ENCODE results near the gene NTM.

Gene NTM

GRCh38 chr11:132114743-132115142 is 744.3 kb downstream of the NTM start:
- no peak for DNase-seq (ENCODE audit: extremely low read depth in 1 of 2, low read depth in 1 of 2)

GRCh38 chr11:132115454-132115853 is 745.0 kb downstream of the NTM start:
- DNase-seq (ENCODE audit: extremely low read depth in 1 of 2, low read depth in 1 of 2), result no peak

GRCh38 chr11:132116516-132116915 is 746.1 kb downstream of the NTM start:
- no peak for DNase-seq (ENCODE audit: extremely low read depth in 1 of 2, low read depth in 1 of 2)

- DNase-seq (ENCODE audit: extremely low read depth in 1 of 2, low read depth in 1 of 2), result no peak
Measured at GRCh38 chr11:132118661-132119060, 748.2 kb downstream of the NTM start.

GRCh38 chr11:132119573-132119972 is 749.2 kb downstream of the NTM start:
- DNase-seq (ENCODE audit: extremely low read depth in 1 of 2, low read depth in 1 of 2), result no peak

GRCh38 chr11:132122735-132123134 is 752.3 kb downstream of the NTM start:
- DNase-seq (ENCODE audit: extremely low read depth in 1 of 2, low read depth in 1 of 2), result no peak

GRCh38 chr11:132123449-132123848 is 753.0 kb downstream of the NTM start:
- DNase-seq (ENCODE audit: extremely low read depth in 1 of 2, low read depth in 1 of 2), result no peak

GRCh38 chr11:132123854-132124835 is 753.7 kb downstream of the NTM start:
- no peak for DNase-seq (ENCODE audit: extremely low read depth in 1 of 2, low read depth in 1 of 2)

- DNase-seq (ENCODE audit: extremely low read depth in 1 of 2, low read depth in 1 of 2), result no peak
Measured at GRCh38 chr11:132125988-132126871, 755.8 kb downstream of the NTM start.

GRCh38 chr11:132126973-132127899 is 756.8 kb downstream of the NTM start:
- DNase-seq (ENCODE audit: extremely low read depth in 1 of 2, low read depth in 1 of 2), result no peak

- no peak for DNase-seq (ENCODE audit: extremely low read depth in 1 of 2, low read depth in 1 of 2)
Measured at GRCh38 chr11:132127900-132128288, 757.5 kb downstream of the NTM start.

GRCh38 chr11:132131047-132131446 is 760.6 kb downstream of the NTM start:
- no peak for DNase-seq (ENCODE audit: extremely low read depth in 1 of 2, low read depth in 1 of 2)

- DNase-seq (ENCODE audit: extremely low read depth in 1 of 2, low read depth in 1 of 2), result no peak
Measured at GRCh38 chr11:132131961-132132360, 761.5 kb downstream of the NTM start.

GRCh38 chr11:132134322-132134721 is 763.9 kb downstream of the NTM start:
- no peak for DNase-seq (ENCODE audit: extremely low read depth in 1 of 2, low read depth in 1 of 2)

GRCh38 chr11:132137289-132137980 is 767.0 kb downstream of the NTM start:
- no peak for DNase-seq (ENCODE audit: extremely low read depth in 1 of 2, low read depth in 1 of 2)

GRCh38 chr11:132137981-132138313 is 767.5 kb downstream of the NTM start:
- DNase-seq (ENCODE audit: extremely low read depth in 1 of 2, low read depth in 1 of 2), result no peak

- no peak for DNase-seq (ENCODE audit: extremely low read depth in 1 of 2, low read depth in 1 of 2)
Measured at GRCh38 chr11:132139181-132139580, 768.8 kb downstream of the NTM start.

- no peak for DNase-seq (ENCODE audit: extremely low read depth in 1 of 2, low read depth in 1 of 2)
Measured at GRCh38 chr11:132140056-132140455, 769.6 kb downstream of the NTM start.

- DNase-seq (ENCODE audit: extremely low read depth in 1 of 2, low read depth in 1 of 2), result no peak
Measured at GRCh38 chr11:132142121-132142520, 771.7 kb downstream of the NTM start.

GRCh38 chr11:132142554-132142953 is 772.1 kb downstream of the NTM start:
- no peak for DNase-seq (ENCODE audit: extremely low read depth in 1 of 2, low read depth in 1 of 2)

All from stimulated activated CD8-positive, alpha-beta memory T cell treated with anti-CD3 and anti-CD28 coated beads, Interleukin-7, amount 100 ng/mL, for 48 hours (primary cell).